ENCODE results near the gene KCNG4.

The KCNG4 gene

GRCh38 chr16:84198401-84198800, 41.4 kb downstream of the KCNG4 start:
- TF ChIP-seq CTCF (IDR thresholded peaks at IDR 0.05): no peak

GRCh38 chr16:84197466-84198128, 42.2 kb downstream of the KCNG4 start:
- no peak for TF ChIP-seq CTCF (IDR thresholded peaks at IDR 0.05)

- TF ChIP-seq CTCF (IDR thresholded peaks at IDR 0.05): no peak
These were observed 43.0 kb downstream of the KCNG4 start for GRCh38 chr16:84196727-84197394.

- TF ChIP-seq CTCF (IDR thresholded peaks at IDR 0.05): no peak
These were observed 43.7 kb downstream of the KCNG4 start for GRCh38 chr16:84196101-84196500.

GRCh38 chr16:84195201-84196093, 44.4 kb downstream of the KCNG4 start:
- TF ChIP-seq CTCF (IDR thresholded peaks at IDR 0.05): no peak

GRCh38 chr16:84194470-84195200, 45.2 kb downstream of the KCNG4 start:
- no peak for TF ChIP-seq CTCF (IDR thresholded peaks at IDR 0.05)

- no peak for TF ChIP-seq CTCF (IDR thresholded peaks at IDR 0.05)
These were observed 45.8 kb downstream of the KCNG4 start for GRCh38 chr16:84194018-84194417.

All from LNCAP (cell line).